SK-N-MC (cell line): Measurements from ENCODE around the gene TRIM52.

Experiments used
- EZH2 ChIP-seq: fragments of 200-600 bp; sonication (generic); IDR thresholded peaks from one replicate; pipeline ENCODE4 v1.6.1; 2017; ENCODE audit warnings: antibody characterized with exemption
- POLR2AphosphoS5 ChIP-seq: IDR thresholded peaks from 2 replicates; pipeline ENCODE4 v1.6.1; 2012; ENCODE audit warnings: mild to moderate bottlenecking, low read depth, low read length, borderline replicate concordance

- TF ChIP-seq POLR2AphosphoS5 (no peak), EZH2 (no peak)
Measured at GRCh38 chr5:181271081-181271480, 10.1 kb upstream of the TRIM52 start.
